ENCODE data around the gene SKA1. TPM values are rescaled to one million over a fixed set of nuclear protein-coding genes. Genes with fewer than 3 reads are reported as not detected.

Gene SKA1, protein sequence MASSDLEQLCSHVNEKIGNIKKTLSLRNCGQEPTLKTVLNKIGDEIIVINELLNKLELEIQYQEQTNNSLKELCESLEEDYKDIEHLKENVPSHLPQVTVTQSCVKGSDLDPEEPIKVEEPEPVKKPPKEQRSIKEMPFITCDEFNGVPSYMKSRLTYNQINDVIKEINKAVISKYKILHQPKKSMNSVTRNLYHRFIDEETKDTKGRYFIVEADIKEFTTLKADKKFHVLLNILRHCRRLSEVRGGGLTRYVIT
- 10 to 100 TPM; 36.1 to 36.3 TPM for total RNA-seq

DNA sequence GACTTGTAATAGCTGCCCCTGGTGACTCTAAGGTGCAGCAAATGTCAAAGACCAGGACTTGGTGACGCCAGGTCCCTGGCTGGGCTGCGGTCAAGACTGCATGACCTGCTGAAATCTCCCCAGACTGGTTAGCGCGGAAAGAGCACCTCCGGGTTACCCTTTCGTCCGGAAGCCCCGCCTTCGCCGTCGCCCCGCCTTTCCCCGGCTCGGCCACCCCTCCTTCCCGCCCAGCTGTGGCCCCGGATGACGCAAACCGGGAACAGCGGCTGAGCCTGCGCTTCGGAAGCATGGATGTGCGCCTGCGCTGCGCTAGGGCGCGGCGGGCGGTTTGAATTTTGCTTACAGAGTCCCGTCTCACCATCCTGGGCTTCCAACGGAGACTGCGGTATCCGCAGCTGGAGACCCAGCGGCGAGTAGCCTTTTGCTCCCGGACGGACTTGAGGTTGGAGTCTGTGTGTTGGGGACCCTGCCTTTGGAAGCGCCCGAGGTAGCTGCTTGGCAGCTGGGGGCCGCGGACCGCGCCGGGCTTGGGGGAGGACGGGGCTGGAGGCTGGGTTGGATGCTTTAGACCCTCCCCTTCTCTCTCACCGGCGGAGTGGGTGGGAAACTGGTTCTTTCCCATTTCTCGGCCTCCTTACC lies at the start of gene SKA1:
SKA1 (plus strand) TSS at position 294 of the 639 bp plus-strand sequence. CDS start 785 bp downstream, outside the sequence.
- peak within 1 kb of the TSS; percentile 88 for H3K4me3 Mint-ChIP-seq
- CTCF ChIA-PET = interaction anchor here (1.1 to 1.4 kb wide), 3 partner anchors 10 to 18 kb away, joined by 3 to 5 read pairs (median 3); no protein-coding TSS in a partner anchor
- peak; percentile 95 for DNase-seq
- H3K27me3 Mint-ChIP-seq (ENCODE audit: low read depth) = peaks cover 5% of the 10 kb centered on the region
- H3K9me3 Mint-ChIP-seq = peaks cover 2% of the 10 kb centered on the region
- intact Hi-C loops (cut with micrococcal nuclease) = loop anchor here (1.0 to 10.0 kb wide), 7 partner anchors 68 to 888 kb away; partner anchors contain the start of genes ACAA2, C18orf32, CFAP53 and CXXC1
- peaks cover 6% of the 10 kb centered on the region for H3K36me3 Mint-ChIP-seq (ENCODE audit: low read depth)
- H3K27ac Mint-ChIP-seq = peak within 1 kb of the TSS; percentile 87
- H3K4me1 Mint-ChIP-seq (ENCODE audit: low read depth) = peaks cover 2% of the 10 kb centered on the region

DNA sequence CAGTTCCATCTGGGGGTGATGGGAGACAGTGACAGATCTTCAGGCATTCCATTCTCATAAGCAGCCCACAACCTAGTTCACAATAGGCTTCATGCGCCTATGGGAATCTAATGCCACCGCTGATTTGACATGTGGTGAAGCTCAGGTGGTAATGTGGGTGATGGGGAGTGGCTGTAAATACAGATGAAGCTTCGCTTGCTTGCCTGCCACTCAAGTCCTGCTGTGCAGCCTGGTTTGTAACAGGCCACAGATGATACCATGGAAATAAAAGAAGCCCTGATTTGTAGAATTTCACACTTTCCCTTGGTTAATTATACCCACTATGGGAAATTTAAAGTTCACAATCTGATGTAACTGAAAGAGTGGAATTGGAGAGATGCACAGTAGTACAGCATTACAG lies 46.9 kb upstream of the SKA1 start:
- no peaks in the 10 kb centered on the region for H3K36me3 Mint-ChIP-seq (ENCODE audit: low read depth)
- H3K4me3 Mint-ChIP-seq = no peak overlapping the region
- intact Hi-C loops (cut with micrococcal nuclease) = no loop called here
- H3K9me3 Mint-ChIP-seq = peaks cover 5% of the 10 kb centered on the region
- no peaks in the 10 kb centered on the region for H3K4me1 Mint-ChIP-seq (ENCODE audit: low read depth)
- H3K27ac Mint-ChIP-seq = no peak overlapping the region
- CTCF ChIA-PET = no interaction called here
- DNase-seq = no peak
- peaks cover 14% of the 10 kb centered on the region for H3K27me3 Mint-ChIP-seq (ENCODE audit: low read depth)

DNA sequence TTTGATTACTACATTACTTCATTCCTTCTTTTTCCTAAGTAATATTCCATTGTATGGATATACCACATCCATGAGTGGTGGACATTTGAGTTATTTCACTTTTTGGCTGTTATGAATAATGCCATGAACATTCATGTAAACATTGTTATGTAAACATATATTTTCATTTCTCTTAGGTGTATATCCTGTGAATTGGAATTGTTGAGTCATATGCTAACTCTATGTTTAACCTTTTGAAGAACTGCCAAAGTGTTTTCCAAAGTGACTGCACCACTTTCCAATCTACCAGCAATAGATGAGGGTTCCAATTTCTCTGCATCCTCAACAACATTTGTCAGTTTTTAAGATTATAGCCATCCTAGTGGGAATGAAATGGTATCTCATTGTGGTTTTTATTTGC lies 44.7 kb upstream of the SKA1 start:
- intact Hi-C loops (cut with micrococcal nuclease) = no loop called here
- Mint-ChIP-seq H3K4me1 (ENCODE audit: low read depth) (no peaks in the 10 kb centered on the region), H3K9me3 (peaks cover 5% of the 10 kb centered on the region), H3K27ac (no peak overlapping the region), H3K27me3 (ENCODE audit: low read depth) (peaks cover 14% of the 10 kb centered on the region), H3K4me3 (no peak overlapping the region), H3K36me3 (ENCODE audit: low read depth) (no peaks in the 10 kb centered on the region)
- CTCF ChIA-PET = no interaction called here
- no peak for DNase-seq

DNA sequence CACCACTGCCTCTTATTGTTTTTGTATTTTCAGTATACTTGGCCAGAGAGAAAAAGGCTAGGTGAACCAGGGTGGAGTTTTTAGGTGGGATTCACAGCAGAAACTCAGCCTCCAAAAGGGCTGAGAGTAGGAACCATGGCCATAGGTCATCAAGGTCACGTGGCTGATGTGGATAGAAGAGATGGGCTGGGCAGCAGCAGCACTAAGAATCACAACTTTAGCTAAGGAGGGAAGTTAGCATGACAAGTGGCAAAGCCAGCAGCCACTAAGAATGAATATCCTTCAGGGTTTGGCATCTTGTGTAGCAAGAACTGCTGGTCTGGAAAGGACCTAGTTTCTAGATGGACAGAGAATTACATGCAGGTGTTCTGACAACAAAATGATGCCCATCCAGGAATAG lies 43.2 kb upstream of the SKA1 start:
- Mint-ChIP-seq H3K4me3 (no peak overlapping the region), H3K9me3 (peaks cover 5% of the 10 kb centered on the region), H3K27me3 (ENCODE audit: low read depth) (peaks cover 14% of the 10 kb centered on the region), H3K4me1 (ENCODE audit: low read depth) (no peaks in the 10 kb centered on the region), H3K27ac (no peak overlapping the region), H3K36me3 (ENCODE audit: low read depth) (no peaks in the 10 kb centered on the region)
- intact Hi-C loops (cut with micrococcal nuclease) = no loop called here
- CTCF ChIA-PET = no interaction called here
- DNase-seq = no peak

DNA sequence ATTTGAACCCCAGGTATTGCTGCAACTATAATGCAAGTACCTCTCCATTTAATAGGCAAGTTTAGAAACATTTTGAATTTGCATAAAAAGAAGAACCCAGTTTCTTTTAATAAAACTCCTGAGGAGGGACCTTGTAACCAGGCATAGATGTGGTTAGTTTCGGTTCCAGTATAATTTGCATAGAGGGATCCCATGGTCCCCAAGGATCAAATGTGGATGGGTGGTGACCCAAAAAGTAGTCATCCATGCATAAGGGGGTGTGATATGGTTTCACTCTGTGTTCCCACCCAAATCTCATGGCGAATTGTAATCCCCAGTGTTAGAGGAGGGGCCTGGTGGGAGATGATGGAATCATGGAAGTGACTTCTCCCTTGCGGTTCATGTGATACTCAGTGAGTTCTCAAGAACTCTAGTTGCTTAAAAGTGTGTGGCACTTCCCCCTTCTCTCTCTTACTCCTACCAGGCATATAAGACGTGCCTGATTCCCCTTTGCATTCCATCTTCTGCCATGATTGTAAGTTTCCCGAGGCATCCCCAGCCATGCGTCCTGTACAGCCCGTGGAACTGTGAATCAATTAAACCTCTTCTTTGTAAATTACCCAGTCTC lies 40.2 kb upstream of the SKA1 start:
- Mint-ChIP-seq H3K36me3 (ENCODE audit: low read depth) (no peaks in the 10 kb centered on the region), H3K27me3 (ENCODE audit: low read depth) (peaks cover 11% of the 10 kb centered on the region), H3K4me3 (no peak overlapping the region), H3K27ac (no peak overlapping the region), H3K4me1 (ENCODE audit: low read depth) (no peaks in the 10 kb centered on the region), H3K9me3 (peaks cover 5% of the 10 kb centered on the region)
- CTCF ChIA-PET = no interaction called here
- no peak for DNase-seq
- intact Hi-C loops (cut with micrococcal nuclease) = no loop called here

DNA sequence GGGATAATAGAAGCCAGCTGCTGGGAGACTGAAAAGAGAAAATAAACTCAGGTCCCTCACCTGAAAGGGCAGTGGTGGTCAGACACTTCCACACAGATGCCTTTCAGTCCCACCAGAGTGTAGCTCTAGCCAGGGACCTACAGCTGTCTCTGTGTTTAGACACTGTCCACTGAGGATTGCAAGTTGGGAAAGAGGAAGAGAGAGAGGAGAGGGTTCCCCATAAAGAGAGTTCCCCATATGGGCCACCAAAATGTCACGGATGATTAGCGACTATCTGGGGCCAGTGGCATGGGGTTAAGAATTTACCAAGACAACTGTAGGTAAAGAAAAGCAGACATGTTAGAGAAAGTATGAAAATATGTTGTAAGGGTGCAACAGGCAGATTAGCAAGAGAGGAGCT lies 36.7 kb upstream of the SKA1 start:
- DNase-seq = no peak
- no peak overlapping the region for H3K4me3 Mint-ChIP-seq
- CTCF ChIA-PET = no interaction called here
- H3K27me3 Mint-ChIP-seq (ENCODE audit: low read depth) = no peaks in the 10 kb centered on the region
- no peaks in the 10 kb centered on the region for H3K4me1 Mint-ChIP-seq (ENCODE audit: low read depth)
- intact Hi-C loops (cut with micrococcal nuclease) = no loop called here
- no peaks in the 10 kb centered on the region for H3K36me3 Mint-ChIP-seq (ENCODE audit: low read depth)
- H3K27ac Mint-ChIP-seq = no peak overlapping the region
- H3K9me3 Mint-ChIP-seq = no peaks in the 10 kb centered on the region

DNA sequence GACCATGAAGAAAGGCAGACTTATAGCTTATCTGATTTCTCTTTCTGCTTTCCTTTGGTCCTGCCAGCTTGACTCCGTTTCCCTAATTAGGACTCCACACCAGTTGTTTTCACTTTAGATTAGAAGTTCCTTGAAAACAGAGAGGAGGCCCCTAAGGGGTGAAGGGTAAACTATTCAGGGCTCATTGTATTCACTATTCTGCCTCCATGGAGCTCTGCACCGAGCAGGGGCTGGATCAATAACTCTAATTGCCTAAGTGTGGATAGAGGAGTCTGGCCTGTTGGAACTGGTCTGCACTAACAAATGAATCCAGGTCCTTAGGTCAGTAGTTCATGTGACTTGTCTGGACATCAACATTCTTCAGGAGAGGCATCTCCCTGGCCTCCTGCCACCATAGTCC lies 36.1 kb upstream of the SKA1 start:
- H3K27ac Mint-ChIP-seq = no peak overlapping the region
- intact Hi-C loops (cut with micrococcal nuclease) = no loop called here
- no peaks in the 10 kb centered on the region for H3K27me3 Mint-ChIP-seq (ENCODE audit: low read depth)
- DNase-seq = no peak
- H3K4me3 Mint-ChIP-seq = no peak overlapping the region
- CTCF ChIA-PET = interaction anchor here (1.3 kb wide), 1 partner anchor 120 kb away, joined by 3 read pairs; no protein-coding TSS in a partner anchor
- H3K9me3 Mint-ChIP-seq = no peaks in the 10 kb centered on the region
- H3K4me1 Mint-ChIP-seq (ENCODE audit: low read depth) = no peaks in the 10 kb centered on the region
- no peaks in the 10 kb centered on the region for H3K36me3 Mint-ChIP-seq (ENCODE audit: low read depth)

DNA sequence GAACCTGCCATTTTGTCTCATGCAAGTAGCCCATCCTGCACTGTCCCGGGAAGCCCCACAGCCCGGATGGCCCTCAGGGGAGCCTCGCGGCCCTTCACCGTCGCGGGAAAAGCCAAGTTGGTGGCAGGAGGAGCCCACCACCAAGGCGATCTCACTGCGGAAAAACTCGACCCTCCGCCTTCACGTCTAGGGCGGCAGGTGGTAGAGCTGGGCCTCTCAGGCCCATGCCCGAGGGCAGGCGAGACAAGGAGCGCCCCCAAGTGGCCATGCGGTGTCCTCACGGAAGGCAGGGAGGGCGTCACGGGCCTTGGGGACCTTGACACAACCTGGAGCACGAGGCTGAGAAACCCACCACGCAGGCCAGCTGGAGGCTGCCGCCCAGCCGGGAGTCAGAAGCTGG lies 34.8 kb upstream of the SKA1 start:
- Mint-ChIP-seq H3K27me3 (ENCODE audit: low read depth) (no peaks in the 10 kb centered on the region), H3K9me3 (no peaks in the 10 kb centered on the region), H3K4me1 (ENCODE audit: low read depth) (no peaks in the 10 kb centered on the region), H3K27ac (no peak overlapping the region), H3K36me3 (ENCODE audit: low read depth) (no peaks in the 10 kb centered on the region), H3K4me3 (no peak overlapping the region)
- DNase-seq = peak; percentile 7
- intact Hi-C loops (cut with micrococcal nuclease) = no loop called here
- CTCF ChIA-PET = interaction anchor here (1.3 kb wide), 1 partner anchor 122 kb away, joined by 3 read pairs; no protein-coding TSS in a partner anchor

DNA sequence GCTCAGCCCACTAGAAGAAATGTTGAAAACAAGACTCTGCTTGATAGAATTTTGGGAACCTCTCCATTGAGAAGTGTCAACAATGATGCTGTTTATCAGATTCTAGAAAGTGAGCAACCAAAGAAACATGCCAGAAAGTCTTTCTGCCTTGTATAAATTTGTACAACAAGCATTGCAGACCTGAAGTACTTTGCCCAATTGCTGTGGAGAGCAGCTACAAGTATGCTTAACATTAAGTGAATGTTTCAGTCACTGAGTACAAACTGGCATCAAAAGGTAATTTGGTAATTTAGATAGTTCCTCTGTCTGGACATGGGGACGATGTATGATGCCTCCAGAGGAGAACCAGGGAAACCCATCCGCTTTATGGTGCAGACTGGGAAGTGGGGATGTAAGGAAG lies 33.4 kb upstream of the SKA1 start:
- no peaks in the 10 kb centered on the region for H3K36me3 Mint-ChIP-seq (ENCODE audit: low read depth)
- DNase-seq = no peak

DNA sequence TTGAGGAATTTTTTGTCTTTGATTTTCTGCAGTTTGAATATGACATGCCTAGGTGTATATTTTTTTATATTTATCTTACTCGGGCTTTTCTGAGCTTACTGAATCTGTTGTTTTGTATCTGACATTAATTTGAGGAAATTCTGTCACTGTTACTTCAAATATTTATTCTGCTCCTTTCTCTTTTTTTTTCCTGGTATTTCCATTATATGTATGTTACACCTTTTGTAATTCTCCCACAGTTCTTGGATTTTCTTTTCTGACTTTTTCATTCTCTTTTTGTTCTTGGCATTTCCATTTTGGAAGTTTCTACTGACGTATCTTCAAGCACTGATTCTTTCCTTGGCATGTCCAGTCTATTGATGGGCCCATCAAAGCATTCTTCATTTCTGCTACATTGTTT lies 24.1 kb upstream of the SKA1 start:
- H3K27ac Mint-ChIP-seq = no peak overlapping the region

More for the DNA sequence above, 33.4 kb upstream of the SKA1 start:
- Mint-ChIP-seq H3K4me1 (ENCODE audit: low read depth) (no peaks in the 10 kb centered on the region), H3K27ac (no peak overlapping the region), H3K4me3 (no peak overlapping the region), H3K27me3 (ENCODE audit: low read depth) (no peaks in the 10 kb centered on the region), H3K9me3 (no peaks in the 10 kb centered on the region)
- intact Hi-C loops (cut with micrococcal nuclease) = no loop called here
- CTCF ChIA-PET = no interaction called here

DNA sequence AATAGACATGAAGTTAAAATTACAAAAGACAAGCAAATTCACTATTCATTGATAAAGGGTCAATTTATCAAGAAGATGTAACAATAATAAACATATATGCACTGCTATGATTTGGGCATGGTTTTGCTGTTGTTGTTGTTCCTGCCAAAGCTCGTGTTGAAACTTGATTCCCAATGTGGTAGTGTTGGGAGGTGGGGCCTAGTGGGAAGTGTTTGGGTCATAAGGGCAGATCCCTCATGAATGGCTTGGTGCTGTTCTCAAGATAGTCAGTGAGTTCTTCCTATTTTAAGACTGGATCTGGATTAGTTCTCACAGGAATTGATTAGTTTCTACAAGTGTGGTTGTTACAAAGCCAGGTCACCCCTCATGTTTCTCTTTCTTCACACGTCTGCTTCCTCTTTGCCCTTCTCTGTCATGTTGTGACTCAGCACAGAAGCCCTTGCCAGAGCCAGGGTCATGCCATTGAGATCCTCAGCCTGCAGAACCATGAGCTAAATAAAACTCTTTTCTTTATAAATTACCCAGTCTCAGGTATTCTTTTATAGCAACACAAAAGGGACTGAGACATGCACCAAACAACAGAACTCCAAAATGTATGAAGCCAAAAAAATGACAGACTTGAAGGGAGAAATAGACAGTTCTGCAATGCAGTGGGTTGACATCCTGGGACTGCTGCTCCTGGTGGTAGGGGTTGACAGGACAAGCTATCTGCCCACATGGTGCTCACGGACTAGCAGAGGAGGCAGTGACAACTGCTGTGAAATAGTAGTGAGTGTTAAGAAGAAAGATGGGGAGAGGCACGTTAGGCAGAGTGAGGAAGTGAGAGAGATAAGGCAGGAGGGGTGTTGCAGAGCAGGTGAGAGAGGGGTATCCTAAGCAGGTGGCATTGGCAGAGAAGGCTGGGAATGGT lies 18.6 kb upstream of the SKA1 start:
- Mint-ChIP-seq H3K4me3 (no peak overlapping the region), H3K27me3 (ENCODE audit: low read depth) (peaks cover 5% of the 10 kb centered on the region), H3K27ac (no peak overlapping the region), H3K4me1 (ENCODE audit: low read depth) (peaks cover 8% of the 10 kb centered on the region), H3K36me3 (ENCODE audit: low read depth) (no peaks in the 10 kb centered on the region), H3K9me3 (no peaks in the 10 kb centered on the region)
- intact Hi-C loops (cut with micrococcal nuclease) = loop anchor here (5.0 to 10.0 kb wide), 4 partner anchors 49 to 841 kb away; no protein-coding TSS in a partner anchor
- DNase-seq = no peak
- CTCF ChIA-PET = interaction anchor here (0.7 to 4.5 kb wide), 35 partner anchors 16 to 665 kb away, joined by 3 to 76 read pairs (median 5); partner anchors contain the start of genes CFAP53, MBD1, MYO5B and SKA1

More for the DNA sequence above, 24.1 kb upstream of the SKA1 start:
- Mint-ChIP-seq H3K4me3 (no peak overlapping the region), H3K9me3 (no peaks in the 10 kb centered on the region), H3K36me3 (ENCODE audit: low read depth) (no peaks in the 10 kb centered on the region), H3K27me3 (ENCODE audit: low read depth) (peaks cover 14% of the 10 kb centered on the region), H3K4me1 (ENCODE audit: low read depth) (no peaks in the 10 kb centered on the region)
- CTCF ChIA-PET = interaction anchor here (0.5 kb wide), 1 partner anchor 408 kb away, joined by 3 read pairs; no protein-coding TSS in a partner anchor
- intact Hi-C loops (cut with micrococcal nuclease) = loop anchor here (10.0 kb wide), 1 partner anchor 836 kb away; no protein-coding TSS in a partner anchor
- DNase-seq = no peak
